SK-N-SH (cell line): ENCODE measurements around the gene TM9SF3. TPM values are rescaled to one million over a fixed set of nuclear protein-coding genes. Genes with fewer than 3 reads are reported as not detected.

Experiments
- CTCF ChIA-PET: fragments of 300-600, 350-600 bp; formaldehyde crosslinking; extraction: SDS; loops from one replicate; lab custom pipeline; 2021; lab: Yijun Ruan, JAX
- POLR2A ChIA-PET: fragments of 350-600 bp; sonication (Branson Sonifier 250); formaldehyde crosslinking; extraction: SDS; loops from one replicate; lab custom pipeline; 2020; ENCODE audit warnings: antibody characterized with exemption, inconsistent platforms; lab: Yijun Ruan, JAX
- DNase-seq: peaks from one replicate; pipeline ENCODE4 v3.0.0; 2012
- H2AFZ ChIP-seq: fragments of 200-600 bp; sonication (generic); 2 replicates; pipeline ENCODE4 v1.8.1; 2016; ENCODE audit warnings: antibody characterized with exemption, mild to moderate bottlenecking, low read depth
- H3F3A ChIP-seq: fragments of 200-600 bp; sonication (generic); replicated peaks from 2 replicates; pipeline ENCODE3; 2016; ENCODE audit warnings: antibody characterized with exemption, mild to moderate bottlenecking; ENCODE audit not compliant: insufficient read depth
- H3K27ac ChIP-seq, 2 experiments: fragments of 200-500 bp in 1 of 2; fragments of 200-600 bp in 1 of 2; sonication (Bioruptor generic) in 1 of 2; sonication (generic), shearing (Covaris generic) in 1 of 2; 2 replicates each; pipeline versions ENCODE4 v1.5.1 to v1.6.1; 2014 to 2016; ENCODE audit warnings: low read depth in 2 of 2, inconsistent platforms in 1 of 2, low read length in 1 of 2, mild to moderate bottlenecking in 1 of 2, mixed read lengths in 1 of 2
- H3K27me3 ChIP-seq: fragments of 200-600 bp; sonication (generic), shearing (Covaris generic); 2 replicates; pipeline ENCODE4 v1.6.1; 2016; ENCODE audit warnings: mixed run types; ENCODE audit not compliant: insufficient read depth
- H3K36me3 ChIP-seq, 2 experiments: fragments of 200-500 bp in 1 of 2; fragments of 200-600 bp in 1 of 2; sonication (Bioruptor generic) in 1 of 2; sonication (generic) in 1 of 2; replicated peaks in 1 of 2; 2 replicates each; pipeline versions ENCODE3 to v1.5.1; 2014 to 2016; ENCODE audit warnings: low read length in 1 of 2, mild to moderate bottlenecking in 1 of 2; ENCODE audit not compliant: insufficient read depth in 2 of 2, control insufficient read depth in 1 of 2
- H3K4me1 ChIP-seq, 2 experiments: fragments of 200-500 bp in 1 of 2; fragments of 200-600 bp in 1 of 2; sonication (Bioruptor generic) in 1 of 2; sonication (generic), shearing (Covaris generic) in 1 of 2; 2 replicates each; pipeline versions ENCODE4 v1.5.1 to v1.6.1; 2014 to 2016; ENCODE audit warnings: low read depth in 1 of 2, low read length in 1 of 2, mixed run types in 1 of 2; ENCODE audit not compliant: insufficient read depth in 2 of 2, control insufficient read depth in 1 of 2
- H3K4me2 ChIP-seq: fragments of 200-600 bp; sonication (generic), shearing (Covaris generic); 2 replicates; pipeline ENCODE4 v1.6.1; 2017; ENCODE audit warnings: mixed run types
- H3K4me3 ChIP-seq, 2 experiments: fragments of 200-500 bp in 1 of 2; fragments of 200-600 bp in 1 of 2; sonication (Bioruptor generic) in 1 of 2; sonication (generic), shearing (Covaris generic) in 1 of 2; 2 replicates each; pipeline versions ENCODE4 v1.5.1 to v1.8.1; 2014 to 2016; ENCODE audit warnings: low read depth in 2 of 2, inconsistent platforms in 1 of 2, low read length in 1 of 2, mild to moderate bottlenecking in 1 of 2, mixed read lengths in 1 of 2, moderate library complexity in 1 of 2
- H3K79me2 ChIP-seq: fragments of 200-600 bp; sonication (generic); 2 replicates; pipeline ENCODE4 v1.8.1; 2017; ENCODE audit warnings: mild to moderate bottlenecking; ENCODE audit not compliant: insufficient read depth
- H3K9ac ChIP-seq: fragments of 200-600 bp; sonication (generic); 2 replicates; pipeline ENCODE4 v1.6.1; 2017; ENCODE audit warnings: mixed run types
- H3K9me2 ChIP-seq: fragments of 200-600 bp; sonication (generic); 2 replicates; pipeline ENCODE4 v1.6.1; 2017; ENCODE audit warnings: mixed run types
- H3K9me3 ChIP-seq: fragments of 200-600 bp; sonication (generic); 2 replicates; pipeline ENCODE4 v1.6.1; 2017; ENCODE audit warnings: mixed run types, mild to moderate bottlenecking, moderate library complexity
- H4K20me1 ChIP-seq: fragments of 200-600 bp; sonication (generic); 2 replicates; pipeline ENCODE4 v1.6.1; 2017; ENCODE audit warnings: mild to moderate bottlenecking, mixed run types; ENCODE audit not compliant: insufficient read depth
- ELF1 ChIP-seq: IDR thresholded peaks from 2 replicates; pipeline ENCODE4 v1.4.0; 2012
- GATA2 ChIP-seq: sonication (generic); formaldehyde crosslinking; IDR thresholded peaks from 2 replicates; pipeline ENCODE4 v1.5.0; 2020; ENCODE audit warnings: mild to moderate bottlenecking, missing genetic modification reagents
- IRF3 ChIP-seq: fragments of 150-350 bp; IDR thresholded peaks from 2 replicates; pipeline ENCODE4 v1.6.1; 2016; ENCODE audit warnings: mild to moderate bottlenecking, low read depth, low read length
- MAX ChIP-seq: IDR thresholded peaks from 2 replicates; pipeline ENCODE4 v1.4.0; 2012; ENCODE audit warnings: low read depth
- NFIC ChIP-seq: IDR thresholded peaks from 2 replicates; pipeline ENCODE4 v1.4.0; 2012; ENCODE audit warnings: borderline replicate concordance
- NRF1 ChIP-seq: IDR thresholded peaks from 2 replicates; pipeline ENCODE4 v1.6.1; 2012; ENCODE audit warnings: low read depth, mild to moderate bottlenecking, low read length
- POLR2AphosphoS5 ChIP-seq: IDR thresholded peaks from 2 replicates; pipeline ENCODE4 v1.6.1; 2012; ENCODE audit warnings: low read depth, low read length
- RXRA ChIP-seq: IDR thresholded peaks from 2 replicates; pipeline ENCODE4 v1.4.0; 2012; ENCODE audit warnings: low read depth, mild to moderate bottlenecking, borderline replicate concordance
- WGBS: methylation state at CpG from one replicate; pipeline ENCODE4 v1.1.6; 2017; ENCODE audit warnings: low lambda C conversion rate; 5-methylcytosine and 5-hydroxymethylcytosine counted together
- polyA plus RNA-seq, 3 experiments: library from polyadenylated mRNA; depleted of rRNA; stranded (reverse); fragments of >200 nt; gene quantifications; 2 replicates each; pipeline ENCODE4 v1.2.3, GENCODE V29; 2012
- TF ChIP-seq, protein P1 (sequence below): IDR thresholded peaks from 2 replicates; pipeline ENCODE4 v1.6.1; 2012; ENCODE audit warnings: mild to moderate bottlenecking, low read depth, low read length, moderate library complexity
- TF ChIP-seq, protein P2 (sequence below): fragments of 200-600 bp; sonication (generic); IDR thresholded peaks from 2 replicates; pipeline ENCODE4 v1.6.1; 2017; ENCODE audit warnings: antibody characterized with exemption, mild to moderate bottlenecking, moderate library complexity
- TF ChIP-seq, protein P3 (sequence below): fragments of 150-350 bp; IDR thresholded peaks from 2 replicates; pipeline ENCODE4 v1.6.1; 2017; ENCODE audit warnings: antibody characterized with exemption, low read length, low read depth, borderline replicate concordance

TM9SF3 gene
- polyA plus RNA-seq, 1 of the 3 experiments (the other 2 are of a cell fraction) = 24.9 TPM

GRCh38 chr10:96588616-96589419 is 2.0 kb upstream of the TM9SF3 start (continued):
- TF ChIP-seq, protein P1, sequence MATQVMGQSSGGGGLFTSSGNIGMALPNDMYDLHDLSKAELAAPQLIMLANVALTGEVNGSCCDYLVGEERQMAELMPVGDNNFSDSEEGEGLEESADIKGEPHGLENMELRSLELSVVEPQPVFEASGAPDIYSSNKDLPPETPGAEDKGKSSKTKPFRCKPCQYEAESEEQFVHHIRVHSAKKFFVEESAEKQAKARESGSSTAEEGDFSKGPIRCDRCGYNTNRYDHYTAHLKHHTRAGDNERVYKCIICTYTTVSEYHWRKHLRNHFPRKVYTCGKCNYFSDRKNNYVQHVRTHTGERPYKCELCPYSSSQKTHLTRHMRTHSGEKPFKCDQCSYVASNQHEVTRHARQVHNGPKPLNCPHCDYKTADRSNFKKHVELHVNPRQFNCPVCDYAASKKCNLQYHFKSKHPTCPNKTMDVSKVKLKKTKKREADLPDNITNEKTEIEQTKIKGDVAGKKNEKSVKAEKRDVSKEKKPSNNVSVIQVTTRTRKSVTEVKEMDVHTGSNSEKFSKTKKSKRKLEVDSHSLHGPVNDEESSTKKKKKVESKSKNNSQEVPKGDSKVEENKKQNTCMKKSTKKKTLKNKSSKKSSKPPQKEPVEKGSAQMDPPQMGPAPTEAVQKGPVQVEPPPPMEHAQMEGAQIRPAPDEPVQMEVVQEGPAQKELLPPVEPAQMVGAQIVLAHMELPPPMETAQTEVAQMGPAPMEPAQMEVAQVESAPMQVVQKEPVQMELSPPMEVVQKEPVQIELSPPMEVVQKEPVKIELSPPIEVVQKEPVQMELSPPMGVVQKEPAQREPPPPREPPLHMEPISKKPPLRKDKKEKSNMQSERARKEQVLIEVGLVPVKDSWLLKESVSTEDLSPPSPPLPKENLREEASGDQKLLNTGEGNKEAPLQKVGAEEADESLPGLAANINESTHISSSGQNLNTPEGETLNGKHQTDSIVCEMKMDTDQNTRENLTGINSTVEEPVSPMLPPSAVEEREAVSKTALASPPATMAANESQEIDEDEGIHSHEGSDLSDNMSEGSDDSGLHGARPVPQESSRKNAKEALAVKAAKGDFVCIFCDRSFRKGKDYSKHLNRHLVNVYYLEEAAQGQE = no peak
- TF ChIP-seq ELF1 = no peak

DNA sequence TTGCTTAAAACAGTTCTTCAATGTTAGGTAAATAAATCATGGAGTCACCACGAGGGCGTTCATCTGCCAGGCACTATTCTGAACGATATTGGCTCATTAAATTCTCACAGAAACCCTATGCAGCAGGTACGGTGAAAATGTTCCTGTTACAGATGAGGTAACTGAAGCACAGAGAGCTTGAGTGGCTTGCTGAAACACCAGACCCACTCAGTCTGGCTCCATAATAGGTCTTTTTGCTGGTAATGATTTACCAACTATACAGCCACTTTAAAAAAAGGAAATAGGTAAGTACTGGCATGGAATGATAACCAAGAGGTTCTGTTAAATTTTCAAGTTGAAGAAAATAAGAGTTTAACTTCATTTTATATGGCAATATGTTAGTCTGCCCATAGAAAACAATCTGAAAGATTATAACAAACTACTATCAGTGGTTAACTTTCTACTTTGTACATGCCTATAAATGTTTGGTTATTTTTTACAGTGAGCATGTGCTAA is 1.3 kb upstream of the TM9SF3 start:
- peaks cover 8 to 13% of the 10 kb centered on the region in 2 experiments; a peak in 3 of 4 replicates for H3K4me1 ChIP-seq
- no peaks in the 10 kb centered on the region for H3K27me3 ChIP-seq
- ChIA-PET POLR2A (interaction anchor here (0.9 kb wide), 1 partner anchor 245 kb away, joined by 4 read pairs; no protein-coding TSS in a partner anchor), CTCF (interaction anchor here (0.8 to 1.2 kb wide), 4 partner anchors 11 to 212 kb away, joined by 3 to 5 read pairs (median 4); partner anchors contain the start of gene TLL2)
- TF ChIP-seq IRF3 (no peak), GATA2 (no peak), NRF1 (no peak), MAX (no peak), NFIC (no peak), RXRA (no peak), POLR2AphosphoS5 (no peak)
- TF ChIP-seq, protein P2, sequence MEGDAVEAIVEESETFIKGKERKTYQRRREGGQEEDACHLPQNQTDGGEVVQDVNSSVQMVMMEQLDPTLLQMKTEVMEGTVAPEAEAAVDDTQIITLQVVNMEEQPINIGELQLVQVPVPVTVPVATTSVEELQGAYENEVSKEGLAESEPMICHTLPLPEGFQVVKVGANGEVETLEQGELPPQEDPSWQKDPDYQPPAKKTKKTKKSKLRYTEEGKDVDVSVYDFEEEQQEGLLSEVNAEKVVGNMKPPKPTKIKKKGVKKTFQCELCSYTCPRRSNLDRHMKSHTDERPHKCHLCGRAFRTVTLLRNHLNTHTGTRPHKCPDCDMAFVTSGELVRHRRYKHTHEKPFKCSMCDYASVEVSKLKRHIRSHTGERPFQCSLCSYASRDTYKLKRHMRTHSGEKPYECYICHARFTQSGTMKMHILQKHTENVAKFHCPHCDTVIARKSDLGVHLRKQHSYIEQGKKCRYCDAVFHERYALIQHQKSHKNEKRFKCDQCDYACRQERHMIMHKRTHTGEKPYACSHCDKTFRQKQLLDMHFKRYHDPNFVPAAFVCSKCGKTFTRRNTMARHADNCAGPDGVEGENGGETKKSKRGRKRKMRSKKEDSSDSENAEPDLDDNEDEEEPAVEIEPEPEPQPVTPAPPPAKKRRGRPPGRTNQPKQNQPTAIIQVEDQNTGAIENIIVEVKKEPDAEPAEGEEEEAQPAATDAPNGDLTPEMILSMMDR = no peak
- TF ChIP-seq, protein P3, sequence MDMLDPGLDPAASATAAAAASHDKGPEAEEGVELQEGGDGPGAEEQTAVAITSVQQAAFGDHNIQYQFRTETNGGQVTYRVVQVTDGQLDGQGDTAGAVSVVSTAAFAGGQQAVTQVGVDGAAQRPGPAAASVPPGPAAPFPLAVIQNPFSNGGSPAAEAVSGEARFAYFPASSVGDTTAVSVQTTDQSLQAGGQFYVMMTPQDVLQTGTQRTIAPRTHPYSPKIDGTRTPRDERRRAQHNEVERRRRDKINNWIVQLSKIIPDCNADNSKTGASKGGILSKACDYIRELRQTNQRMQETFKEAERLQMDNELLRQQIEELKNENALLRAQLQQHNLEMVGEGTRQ = no peak
- H2AFZ ChIP-seq = peak overlapping the region; percentile 67; the same call in 1 of the 2 replicates
- H3K4me2 ChIP-seq = peak overlapping the region; percentile 72
- peak overlapping the region; percentile 97 for H3K27ac ChIP-seq
- peak; percentile 11 for DNase-seq
- peak overlapping the region; percentile 92 to 98 for H3K4me3 ChIP-seq
- H3K9me2 ChIP-seq = no peaks in the 10 kb centered on the region
- peaks cover 0 to 5% of the 10 kb centered on the region in 2 experiments for H3K36me3 ChIP-seq
- 56% methylated on average over 4 of the region's 4 CpGs for WGBS
- H3K79me2 ChIP-seq = peaks cover 36% of the 10 kb centered on the region
- H3K9ac ChIP-seq = peak overlapping the region; percentile 85; the same call in 1 of the 2 replicates
- no peaks in the 10 kb centered on the region for H3K9me3 ChIP-seq
- H3F3A ChIP-seq = peaks cover 16% of the 10 kb centered on the region
- H4K20me1 ChIP-seq = peaks cover 31% of the 10 kb centered on the region
